Stomach (tissue), 9 donors: Measurements from ENCODE around the gene DPP7. TPM values are rescaled to one million over a fixed set of nuclear protein-coding genes. Genes with fewer than 3 reads are reported as not detected.

ENCODE experiments used
- DNase-seq, 2 donors: peaks; one replicate each; pipeline versions ENCODE4 v3.0.0 to v3.0.0-alpha.2; 2013 to 2019
- H3K27ac ChIP-seq, 5 donors: fragments of 200-600 bp in 4 of 5; sonication (generic) in 4 of 5; one replicate each; pipeline ENCODE4 v1.5.1; 2013 to 2019; ENCODE audit warnings: mild to moderate bottlenecking in 1 of 5, moderate library complexity in 1 of 5
- H3K27me3 ChIP-seq, 3 donors: fragments of 200-600 bp; sonication (generic); one replicate each; pipeline ENCODE4 v1.5.1; 2017 to 2019; ENCODE audit warnings: mixed run types in 1 of 3
- H3K36me3 ChIP-seq, 4 donors: fragments of 200-600 bp; sonication (generic); 1 replicate in 3 of 4; 2 replicates in 1 of 4; pipeline ENCODE4 v1.5.1; 2016 to 2019
- H3K4me1 ChIP-seq, 4 donors: fragments of 200-600 bp; sonication (generic); one replicate each; pipeline ENCODE4 v1.5.1; 2016 to 2019
- H3K4me3 ChIP-seq, 4 donors: fragments of 200-600 bp; sonication (generic) in 3 of 4; one replicate each; pipeline ENCODE4 v1.5.1; 2016 to 2019; ENCODE audit warnings: mild to moderate bottlenecking in 1 of 4
- H3K9me3 ChIP-seq, 4 donors: fragments of 200-600 bp; sonication (generic); one replicate each; pipeline ENCODE4 v1.5.1; 2016 to 2019
- EP300 ChIP-seq: sonication (generic); formaldehyde crosslinking; IDR thresholded peaks from one replicate; pipeline ENCODE4 v1.6.1; 2017; ENCODE audit warnings: antibody characterized with exemption
- POLR2A ChIP-seq, 4 donors: fragments of 450-650 bp; IDR thresholded peaks; one replicate each; pipeline ENCODE4 v1.6.1; 2016; ENCODE audit warnings: antibody characterized with exemption in 4 of 4, control low read depth in 2 of 4, mild to moderate bottlenecking in 1 of 4, moderate library complexity in 1 of 4
- POLR2AphosphoS5 ChIP-seq, 3 donors: sonication (generic); formaldehyde crosslinking; IDR thresholded peaks; one replicate each; pipeline ENCODE4 v1.6.1; 2016; ENCODE audit warnings: antibody characterized with exemption in 3 of 3
- WGBS, 5 donors: extraction: QIAGEN DNeasy Blood & Tissue Kit in 3 of 5; methylation state at CpG; one replicate each; pipeline versions ENCODE4 v1.1.5 to v1.1.7; 2013 to 2018; 5-methylcytosine and 5-hydroxymethylcytosine counted together
- intact Hi-C: fragments of 100-400 bp; cut with DNase I; formaldehyde crosslinking; loops from one replicate; pipeline ENCODE4 v1.15.1; 2023; ENCODE audit warnings: low total_unique reads
- polyA plus RNA-seq, 3 donors: library from polyadenylated mRNA; stranded (reverse); fragments of 200-250 nt; gene quantifications; one replicate each; pipeline ENCODE4 v1.2.3, GENCODE V29; 2013
- total RNA-seq, 5 donors: library from RNA; depleted of rRNA; stranded (reverse); fragments of >200 nt; gene quantifications; one replicate each; pipeline versions ENCODE4 v1.1.0 to v1.2.3, GENCODE V29; 2014 to 2016
- TF ChIP-seq, protein P1 (sequence below), 7 experiments: fragments of 450-650 bp in 4 of 7; fragments of 200-600 bp in 3 of 7; sonication (generic) in 3 of 7; IDR thresholded peaks; one replicate each; pipeline ENCODE4 v1.5.1; 2016 to 2019; ENCODE audit warnings: antibody characterized with exemption in 7 of 7, control low read depth in 2 of 7, mild to moderate bottlenecking in 1 of 7
- donor health status: healthy with polysubstance abuse.
- donor health status: Bipolar disorder and iron deficiency.
- donor health status: healthy.

Gene DPP7
- total and polyA plus RNA-seq, 8 donors, result 25.9 to 346 (median 199) TPM

DNA sequence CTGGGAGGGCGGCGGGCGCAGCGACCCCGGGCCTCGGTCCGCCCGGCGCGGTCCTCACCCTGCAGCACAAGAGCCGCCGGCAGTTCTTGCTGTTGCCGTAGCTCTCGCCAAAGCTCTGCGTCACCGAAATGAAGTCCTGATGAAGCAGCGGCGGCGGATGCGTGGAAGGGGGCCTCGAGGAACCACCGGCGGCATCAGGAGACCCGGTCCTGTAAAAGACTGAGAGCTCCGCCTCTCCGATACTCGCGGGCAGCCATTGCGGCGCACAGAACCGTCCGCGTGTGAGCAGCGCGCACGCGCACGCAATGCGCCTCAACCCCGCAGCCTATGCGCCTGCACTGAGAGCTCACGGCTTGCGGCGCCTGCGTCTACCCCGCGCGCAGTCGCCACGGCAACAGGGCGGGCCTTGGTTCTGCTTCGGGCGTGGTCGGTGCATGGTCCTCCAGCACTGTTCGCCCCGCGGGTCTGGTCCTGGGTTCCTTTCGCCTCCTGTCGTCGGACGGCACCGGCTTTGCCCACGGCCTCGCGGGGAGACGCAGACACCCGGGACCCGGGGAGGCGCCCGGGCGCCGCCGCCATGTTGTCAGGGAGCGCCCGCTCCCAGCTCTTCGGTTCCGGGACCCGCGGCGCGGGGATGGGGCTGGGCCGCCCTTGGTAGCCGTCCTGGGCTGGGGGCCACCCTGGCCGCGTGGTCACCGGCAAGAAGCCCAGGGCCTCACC is 15.1 kb upstream of the DPP7 start:
- peak; percentile 55 to 90 (median 87) for TF ChIP-seq POLR2AphosphoS5 (IDR thresholded peaks at IDR 0.05)
- TF ChIP-seq EP300, result no peak
- TF ChIP-seq, protein P1, sequence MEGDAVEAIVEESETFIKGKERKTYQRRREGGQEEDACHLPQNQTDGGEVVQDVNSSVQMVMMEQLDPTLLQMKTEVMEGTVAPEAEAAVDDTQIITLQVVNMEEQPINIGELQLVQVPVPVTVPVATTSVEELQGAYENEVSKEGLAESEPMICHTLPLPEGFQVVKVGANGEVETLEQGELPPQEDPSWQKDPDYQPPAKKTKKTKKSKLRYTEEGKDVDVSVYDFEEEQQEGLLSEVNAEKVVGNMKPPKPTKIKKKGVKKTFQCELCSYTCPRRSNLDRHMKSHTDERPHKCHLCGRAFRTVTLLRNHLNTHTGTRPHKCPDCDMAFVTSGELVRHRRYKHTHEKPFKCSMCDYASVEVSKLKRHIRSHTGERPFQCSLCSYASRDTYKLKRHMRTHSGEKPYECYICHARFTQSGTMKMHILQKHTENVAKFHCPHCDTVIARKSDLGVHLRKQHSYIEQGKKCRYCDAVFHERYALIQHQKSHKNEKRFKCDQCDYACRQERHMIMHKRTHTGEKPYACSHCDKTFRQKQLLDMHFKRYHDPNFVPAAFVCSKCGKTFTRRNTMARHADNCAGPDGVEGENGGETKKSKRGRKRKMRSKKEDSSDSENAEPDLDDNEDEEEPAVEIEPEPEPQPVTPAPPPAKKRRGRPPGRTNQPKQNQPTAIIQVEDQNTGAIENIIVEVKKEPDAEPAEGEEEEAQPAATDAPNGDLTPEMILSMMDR (IDR thresholded peaks at IDR 0.05), result no peak
- TF ChIP-seq POLR2A (IDR thresholded peaks at IDR 0.05), result no peak
- peaks cover 0 to 46% (median 3%) of the 10 kb centered on the region in 3 donors for H3K27me3 ChIP-seq
- peak; percentile 90 to 97 for DNase-seq
- no peaks in the 10 kb centered on the region for H3K36me3 ChIP-seq
- intact Hi-C loops, result no loop called here
- H3K4me3 ChIP-seq, result peak overlapping the region; percentile 71 to 91 (median 74)
- H3K9me3 ChIP-seq, result peaks cover 0 to 13% (median 9%) of the 10 kb centered on the region in 4 donors
- H3K27ac ChIP-seq, result peak overlapping the region; percentile 82 to 86 (median 83)
- WGBS, 5 donors, result 0 to 2% (median 2%) methylated on average over 28 to 86 of the region's 86 CpGs
- peaks cover 31 to 44% (median 43%) of the 10 kb centered on the region in 4 donors for H3K4me1 ChIP-seq

DNA sequence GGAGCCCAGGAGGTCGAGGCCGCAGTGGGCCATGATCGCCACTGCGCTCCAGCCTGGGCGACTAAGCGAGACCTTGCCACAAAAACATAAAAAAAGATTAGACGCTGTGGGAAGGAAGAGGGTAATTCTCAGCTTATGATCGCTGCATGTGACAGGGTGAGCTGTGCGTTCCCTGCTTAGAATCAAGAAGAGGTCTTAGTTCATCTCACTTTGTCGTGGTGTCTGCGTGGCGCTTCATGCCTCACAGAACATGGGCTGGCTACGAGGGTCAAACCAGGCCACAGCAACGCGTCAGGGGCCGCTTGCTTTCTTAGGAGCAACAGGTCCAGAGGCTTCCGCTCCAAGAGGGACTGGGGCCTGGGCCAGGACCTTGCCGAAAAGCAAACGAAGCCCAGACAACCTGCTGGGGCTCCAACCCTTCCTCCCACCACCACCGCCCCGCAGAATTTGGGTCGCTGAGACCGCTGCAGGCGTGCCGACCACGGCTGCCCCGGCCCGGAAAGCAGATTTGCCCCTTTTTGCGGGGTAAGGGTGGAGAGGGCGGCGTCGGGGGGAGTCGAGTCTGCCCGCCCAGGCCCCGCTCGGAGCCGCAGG is 14.4 kb upstream of the DPP7 start:
- DNase-seq, result peak; percentile 35 to 45
- Histone ChIP-seq H3K27ac (peak overlapping the region; percentile 82 to 86 (median 83)), H3K4me1 (peaks cover 31 to 44% (median 43%) of the 10 kb centered on the region in 4 donors), H3K4me3 (peak overlapping the region; percentile 71 to 91 (median 74)), H3K27me3 (peaks cover 0 to 39% (median 3%) of the 10 kb centered on the region in 3 donors), H3K36me3 (no peaks in the 10 kb centered on the region), H3K9me3 (peaks cover 0 to 13% (median 9%) of the 10 kb centered on the region in 4 donors)
- TF ChIP-seq POLR2A (IDR thresholded peaks at IDR 0.05) (no peak), POLR2AphosphoS5 (IDR thresholded peaks at IDR 0.05) (no peak), EP300 (no peak)
- TF ChIP-seq, protein P1 (IDR thresholded peaks at IDR 0.05), result no peak
- WGBS, 5 donors, result 10 to 19% (median 13%) methylated on average over 16 to 37 of the region's 37 CpGs
- intact Hi-C loops, result no loop called here

DNA sequence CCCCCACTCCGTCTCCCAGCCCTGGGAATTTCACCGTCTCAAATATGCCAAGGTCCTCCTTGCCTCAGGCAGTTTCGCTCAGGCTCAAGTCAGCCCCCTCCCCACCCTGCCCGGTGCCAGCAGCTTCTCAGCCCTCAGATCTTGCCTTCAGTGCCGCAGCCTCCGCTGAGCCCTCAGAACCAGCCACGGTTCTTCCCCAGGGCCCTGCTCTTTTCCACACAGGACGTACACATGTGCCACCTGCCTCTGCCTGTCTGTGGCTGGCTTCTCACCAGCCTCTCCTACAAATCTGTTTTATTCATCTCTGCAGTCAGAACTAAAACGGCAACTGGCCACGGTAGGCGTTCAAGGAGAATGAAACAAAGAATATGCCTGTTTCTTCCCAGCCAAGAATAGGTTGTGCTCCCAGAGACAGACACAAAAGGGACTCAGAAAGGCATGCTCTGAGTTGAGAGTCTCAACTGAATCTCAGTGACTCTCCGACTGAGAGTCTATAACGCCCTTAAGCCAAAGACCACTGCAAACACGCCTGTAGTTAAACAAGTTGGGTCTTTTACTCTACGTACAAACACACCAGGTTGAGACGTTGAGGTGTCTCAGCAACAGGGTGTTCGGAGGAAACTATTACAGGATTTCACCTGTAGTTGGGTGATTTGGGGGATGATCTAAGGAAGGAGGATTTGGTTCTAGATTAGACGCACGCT is 13.8 kb upstream of the DPP7 start:
- Histone ChIP-seq H3K36me3 (no peaks in the 10 kb centered on the region), H3K27ac (peak overlapping the region; percentile 82 to 86 (median 83)), H3K4me1 (peaks cover 31 to 44% (median 43%) of the 10 kb centered on the region in 4 donors), H3K4me3 (peak overlapping the region; percentile 71 to 91 (median 74)), H3K27me3 (peaks cover 0 to 33% (median 3%) of the 10 kb centered on the region in 3 donors), H3K9me3 (peaks cover 0 to 13% (median 9%) of the 10 kb centered on the region in 4 donors)
- intact Hi-C loops, result no loop called here
- 20 to 49% (median 38%) methylated on average over 18 to 19 of the region's 19 CpGs for WGBS, 5 donors
- no peak for DNase-seq
- TF ChIP-seq POLR2A (IDR thresholded peaks at IDR 0.05) (no peak), POLR2AphosphoS5 (IDR thresholded peaks at IDR 0.05) (no peak), EP300 (no peak)
- TF ChIP-seq, protein P1 (IDR thresholded peaks at IDR 0.05), result no peak
